CD4-positive, alpha-beta T cell treated with Interleukin-15 for 4 hours (primary cell): ENCODE data around the gene WWOX.

ENCODE experiments used
- DNase-seq: peaks from one replicate; pipeline ENCODE4 v3.0.0-alpha.2; 2020; ENCODE audit warnings: low spot score

Gene WWOX

GRCh38 chr16:78437352-78437968 is 338.0 kb downstream of the WWOX start:
- peak; percentile 30 for DNase-seq

DNA sequence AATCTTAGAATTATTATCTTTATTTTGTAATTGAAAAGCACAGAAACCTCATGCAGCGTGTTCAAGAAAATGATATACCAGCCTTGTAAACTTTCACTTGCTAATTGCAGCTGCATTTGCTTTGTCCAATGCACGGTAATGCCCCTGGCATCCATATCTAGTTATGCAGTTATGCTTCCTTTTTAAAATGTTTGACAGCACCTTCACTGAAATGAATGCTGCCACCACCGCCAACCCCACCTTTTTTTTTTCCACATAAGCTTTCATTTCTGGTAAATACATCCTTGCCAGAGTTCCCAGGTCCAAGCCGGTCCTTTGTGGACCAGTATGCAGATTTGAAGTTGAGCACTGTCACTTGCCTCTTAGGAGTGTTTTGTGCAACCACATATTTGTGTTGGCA is 338.8 kb downstream of the WWOX start:
- DNase-seq = no peak

DNA sequence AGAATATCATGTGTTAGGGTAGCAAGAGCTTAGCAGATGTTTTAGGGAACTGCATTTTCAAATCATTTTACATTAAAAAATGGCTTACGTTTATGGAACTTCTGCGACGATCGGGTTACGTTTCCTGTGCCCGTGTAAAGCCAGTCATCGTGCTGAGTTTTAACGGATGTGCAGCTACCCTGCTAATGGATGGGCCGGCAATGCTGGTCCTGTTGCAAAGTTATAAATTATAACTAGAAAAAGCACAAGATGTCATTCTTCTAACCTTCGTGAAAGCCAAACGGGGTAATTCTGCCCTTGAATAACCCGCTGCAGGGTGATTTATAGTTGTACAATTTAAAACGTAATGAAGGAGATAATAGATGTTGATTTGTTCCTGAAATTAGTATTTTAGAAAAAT is 339.2 kb downstream of the WWOX start:
- no peak for DNase-seq

GRCh38 chr16:78439646-78440045 is 340.2 kb downstream of the WWOX start:
- DNase-seq = no peak

DNA sequence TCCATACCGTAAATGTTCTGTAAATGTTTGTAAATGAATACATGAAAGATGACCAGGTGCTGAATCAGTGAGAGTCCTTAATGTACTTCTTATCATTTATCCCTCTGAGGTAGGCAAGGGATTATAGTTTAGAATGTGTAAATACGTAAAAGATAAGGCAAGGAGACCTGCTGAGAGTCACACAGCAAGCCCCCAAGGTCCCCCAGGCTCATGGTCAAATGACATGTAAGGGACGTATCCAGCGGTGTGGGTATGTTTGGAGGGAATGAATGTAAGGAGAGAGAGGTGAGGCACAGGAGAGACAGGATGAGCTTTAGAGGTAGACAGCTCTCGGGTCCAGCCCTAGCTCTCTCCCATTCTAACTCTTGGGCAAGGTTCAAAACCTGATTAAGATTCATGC is 341.8 kb downstream of the WWOX start:
- no peak for DNase-seq

- DNase-seq = no peak
Observed at GRCh38 chr16:78443542-78444364, 344.3 kb downstream of the WWOX start.

DNA sequence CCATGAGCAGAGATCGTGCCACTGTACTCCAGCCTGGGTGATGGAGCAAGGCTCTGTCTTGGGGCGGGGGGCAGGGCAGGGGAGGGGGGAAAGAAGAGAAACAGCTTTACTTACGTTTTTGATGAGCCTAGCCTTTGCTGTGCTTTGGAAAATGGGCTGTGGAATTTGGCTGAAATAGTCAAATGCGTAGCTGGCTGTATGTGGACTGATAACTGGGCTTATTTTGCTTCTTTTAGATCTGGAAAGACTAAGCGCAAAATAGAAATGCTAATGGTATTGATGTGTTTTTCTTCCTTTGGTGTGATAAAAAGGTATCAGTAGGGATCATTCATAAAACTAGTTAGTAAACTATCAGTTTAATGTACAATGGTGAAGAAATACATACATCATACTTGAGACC is 346.4 kb downstream of the WWOX start:
- DNase-seq = no peak

GRCh38 chr16:78446486-78446885 is 347.0 kb downstream of the WWOX start:
- no peak for DNase-seq

- no peak for DNase-seq
Observed at GRCh38 chr16:78446992-78447563, 347.6 kb downstream of the WWOX start.

DNA sequence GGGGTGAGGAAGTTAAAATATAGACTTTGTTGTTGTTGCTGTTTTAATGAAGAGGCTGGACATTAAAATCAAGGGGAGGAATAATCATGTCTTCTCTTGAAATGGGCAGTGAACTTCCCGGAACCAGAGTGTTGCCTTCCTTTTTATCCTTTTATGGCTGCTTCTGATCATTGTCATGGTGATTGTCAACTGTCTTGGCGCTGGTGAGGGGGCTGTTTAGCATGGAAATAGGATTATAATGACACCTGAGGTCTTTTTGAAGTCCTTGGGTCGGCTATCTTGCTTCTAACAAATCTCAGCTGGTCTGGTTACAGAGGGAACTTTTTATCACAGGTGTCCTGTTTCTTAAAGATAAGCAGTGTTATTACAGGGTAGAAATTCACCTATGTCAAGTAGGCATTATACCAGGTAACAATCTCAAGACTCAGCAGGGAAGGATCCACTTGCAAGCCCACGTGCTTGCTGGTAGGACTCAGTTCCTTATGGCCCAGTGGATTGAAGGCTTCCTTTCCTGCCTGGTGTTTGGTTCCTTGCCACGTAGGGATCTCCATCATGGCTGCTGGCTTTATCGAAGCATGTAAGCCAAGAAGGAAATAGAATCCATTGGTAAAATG is 349.3 kb downstream of the WWOX start:
- DNase-seq = no peak

DNA sequence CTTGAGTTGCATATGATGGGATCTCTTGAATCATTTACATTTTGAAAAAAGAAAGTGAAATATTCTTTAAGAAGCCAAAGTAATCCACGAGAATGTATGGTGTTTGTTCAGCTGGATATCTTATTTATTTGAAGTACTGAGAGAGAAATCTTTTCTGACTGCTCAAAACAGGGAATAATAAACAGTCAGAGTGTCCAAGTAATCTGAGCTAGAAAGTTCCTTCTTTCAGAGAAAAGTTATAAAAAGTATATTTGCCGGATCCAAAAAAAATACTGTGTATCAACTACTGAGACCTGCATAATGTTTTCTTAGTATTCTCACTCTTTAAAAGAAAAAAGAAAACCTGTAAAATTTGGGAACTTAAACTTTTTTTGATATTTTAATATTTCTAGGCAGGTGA is 350.8 kb downstream of the WWOX start:
- DNase-seq = no peak

DNA sequence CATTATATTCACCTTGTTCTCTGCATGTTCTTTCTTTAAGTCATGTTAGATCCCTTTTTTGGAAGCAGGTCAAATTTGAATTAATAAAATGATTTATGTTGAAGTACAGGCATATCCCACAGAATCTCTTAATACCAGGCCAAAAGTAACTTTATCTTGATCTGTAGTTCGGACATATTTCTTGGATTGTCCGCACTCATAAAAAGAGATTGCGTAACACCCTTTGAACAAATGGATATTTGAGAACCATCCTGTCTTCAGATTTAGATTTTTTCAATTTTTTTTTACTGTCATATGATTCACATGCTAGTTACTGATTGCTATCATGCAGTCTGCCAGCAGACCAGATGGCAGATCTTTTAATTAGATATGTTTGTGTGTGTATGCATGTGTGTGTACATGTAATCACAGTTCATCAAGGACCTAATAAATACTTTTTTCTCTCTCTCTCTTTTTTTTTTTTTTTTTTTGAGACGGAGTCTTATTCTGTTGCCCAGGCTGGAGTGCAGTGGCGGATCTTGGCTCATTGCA is 352.6 kb downstream of the WWOX start:
- DNase-seq = no peak

DNA sequence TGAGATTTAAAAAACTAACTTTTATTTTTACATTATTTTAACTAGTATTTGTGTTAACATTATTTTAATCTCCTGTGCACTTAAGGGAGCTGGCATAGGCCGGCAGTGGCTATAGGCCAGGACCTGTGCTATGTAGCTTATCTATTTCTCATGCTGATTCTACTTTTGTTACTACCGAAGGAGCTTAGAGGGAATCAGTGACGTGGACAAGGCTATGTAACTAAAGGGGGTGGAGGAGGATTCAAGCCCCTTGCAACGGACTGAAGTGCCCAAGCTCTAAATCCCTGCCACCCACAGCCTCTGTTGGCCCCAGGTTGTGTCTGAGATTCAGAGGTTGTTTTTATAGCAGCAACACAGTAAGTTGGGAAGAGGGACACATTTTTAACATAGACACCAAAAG is 356.4 kb downstream of the WWOX start:
- DNase-seq = no peak

- DNase-seq = no peak
Observed at GRCh38 chr16:78458588-78458987, 359.1 kb downstream of the WWOX start.

DNA sequence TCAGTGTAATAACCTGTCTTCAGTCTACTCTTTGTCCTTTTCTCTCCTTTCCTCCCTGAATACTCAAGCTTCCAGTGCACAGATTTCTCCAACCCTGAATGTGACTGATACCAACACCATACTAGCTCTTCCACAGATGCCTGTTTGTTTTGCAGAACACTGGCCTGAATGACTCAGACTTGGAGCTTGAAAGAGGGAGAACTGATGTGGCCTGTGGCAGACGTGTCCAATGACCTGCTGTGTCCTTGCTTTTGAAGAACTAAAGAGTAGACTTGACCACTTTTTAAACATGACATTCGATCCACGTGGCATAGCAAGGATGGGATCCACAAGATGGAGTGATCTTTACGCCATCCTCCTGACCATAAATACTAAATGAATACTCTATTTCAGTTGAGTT is 361.0 kb downstream of the WWOX start:
- DNase-seq = no peak

- DNase-seq = no peak
Observed at GRCh38 chr16:78461087-78461486, 361.6 kb downstream of the WWOX start.

- DNase-seq = no peak
Observed at GRCh38 chr16:78461496-78462287, 362.2 kb downstream of the WWOX start.

GRCh38 chr16:78462288-78463208 is 363.1 kb downstream of the WWOX start:
- DNase-seq = no peak

GRCh38 chr16:78463591-78463990 is 364.1 kb downstream of the WWOX start:
- DNase-seq = no peak

GRCh38 chr16:78464833-78465232 is 365.4 kb downstream of the WWOX start:
- no peak for DNase-seq

- DNase-seq = no peak
Observed at GRCh38 chr16:78465730-78466129, 366.3 kb downstream of the WWOX start.
